ENCODE data around the gene SPTBN4.
A peak's percentile ranks its signal among the peaks of the same experiment; 100 is the strongest.
"Not testable (repeated sequence)": the region's sequence is repeated elsewhere in the genome, so short reads cannot be mapped to it uniquely, and the experiment has no call there.

The SPTBN4 gene

DNA sequence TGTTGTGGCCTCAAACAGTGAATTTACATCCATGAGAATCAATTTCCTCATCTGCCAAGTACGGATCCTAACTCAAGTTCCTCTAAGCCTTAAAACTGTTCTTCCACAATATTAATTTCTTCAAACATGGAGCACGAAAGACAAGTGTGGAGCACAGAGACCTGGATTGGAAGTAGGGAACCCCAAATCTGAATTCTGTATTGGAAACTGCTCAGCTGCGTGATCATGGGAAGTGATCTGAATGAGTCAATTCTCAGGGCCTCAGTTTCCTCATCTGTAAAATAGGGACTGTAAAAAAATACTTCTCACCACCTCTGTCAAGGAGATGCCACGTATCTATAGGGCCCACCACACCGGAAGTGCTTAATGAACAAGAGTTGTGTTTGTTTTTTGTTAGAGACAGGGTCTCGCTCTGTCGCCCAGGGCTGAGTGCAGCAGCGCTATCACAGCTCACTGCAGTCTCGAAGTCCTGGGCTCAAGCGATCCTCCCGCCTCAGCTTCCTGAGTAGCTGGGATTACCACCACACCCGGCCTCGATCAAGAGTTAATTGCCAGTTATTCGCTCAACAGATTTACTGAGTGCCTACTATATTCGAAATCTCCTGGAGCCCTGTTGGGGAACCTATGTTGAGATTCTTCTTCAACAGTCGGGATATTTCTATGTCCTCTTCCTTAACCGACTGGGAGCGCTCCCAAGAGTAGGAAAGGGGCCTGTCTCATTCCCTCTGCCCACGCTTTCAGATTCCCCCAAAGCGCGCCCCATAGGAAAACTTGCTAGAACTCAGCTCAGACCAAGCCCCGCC is 24.3 kb upstream of the SPTBN4 start:
- DNase-seq = no peak

DNA sequence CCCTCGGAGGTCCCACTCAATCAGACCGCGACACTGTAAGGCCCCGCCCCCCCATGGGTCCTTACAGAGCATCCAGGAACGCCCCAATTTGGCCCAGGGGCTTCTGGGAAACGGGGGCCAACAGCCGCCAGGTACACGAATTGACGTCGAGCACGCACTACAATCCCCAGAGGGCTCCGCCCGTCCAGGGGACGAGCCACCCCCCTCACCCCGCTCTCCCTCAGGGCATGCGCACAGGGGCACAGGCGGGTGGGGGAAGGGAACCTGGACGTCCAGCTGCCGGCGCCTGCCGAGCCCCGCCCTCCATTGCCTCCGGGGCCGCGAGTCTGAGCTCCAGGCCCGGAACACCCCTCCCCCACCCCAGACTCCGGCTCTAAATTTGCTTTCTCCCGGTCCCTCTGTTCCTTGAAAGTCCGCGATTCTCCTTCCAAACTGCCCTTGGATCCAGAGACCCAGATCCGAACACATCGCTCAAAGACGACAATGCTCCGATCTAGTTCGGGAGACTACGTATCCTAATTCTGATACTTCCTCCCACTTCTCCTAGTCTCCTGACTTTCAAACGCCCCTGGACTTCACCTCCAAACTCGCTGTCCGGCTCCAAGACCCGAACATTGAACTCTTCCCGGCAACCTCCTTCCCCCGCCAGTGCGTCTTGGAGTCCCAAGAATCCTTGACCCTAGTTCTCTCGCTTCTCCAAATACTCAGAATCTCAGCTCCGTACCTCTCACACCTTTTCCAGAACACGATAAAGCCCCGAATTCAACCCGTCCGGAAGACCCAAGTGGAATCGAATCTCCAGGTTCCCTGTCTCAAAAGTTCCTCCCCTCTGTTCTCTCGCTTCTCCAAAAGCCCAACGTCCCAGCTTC is 23.4 kb upstream of the SPTBN4 start:
- peak; percentile 100 for DNase-seq

DNA sequence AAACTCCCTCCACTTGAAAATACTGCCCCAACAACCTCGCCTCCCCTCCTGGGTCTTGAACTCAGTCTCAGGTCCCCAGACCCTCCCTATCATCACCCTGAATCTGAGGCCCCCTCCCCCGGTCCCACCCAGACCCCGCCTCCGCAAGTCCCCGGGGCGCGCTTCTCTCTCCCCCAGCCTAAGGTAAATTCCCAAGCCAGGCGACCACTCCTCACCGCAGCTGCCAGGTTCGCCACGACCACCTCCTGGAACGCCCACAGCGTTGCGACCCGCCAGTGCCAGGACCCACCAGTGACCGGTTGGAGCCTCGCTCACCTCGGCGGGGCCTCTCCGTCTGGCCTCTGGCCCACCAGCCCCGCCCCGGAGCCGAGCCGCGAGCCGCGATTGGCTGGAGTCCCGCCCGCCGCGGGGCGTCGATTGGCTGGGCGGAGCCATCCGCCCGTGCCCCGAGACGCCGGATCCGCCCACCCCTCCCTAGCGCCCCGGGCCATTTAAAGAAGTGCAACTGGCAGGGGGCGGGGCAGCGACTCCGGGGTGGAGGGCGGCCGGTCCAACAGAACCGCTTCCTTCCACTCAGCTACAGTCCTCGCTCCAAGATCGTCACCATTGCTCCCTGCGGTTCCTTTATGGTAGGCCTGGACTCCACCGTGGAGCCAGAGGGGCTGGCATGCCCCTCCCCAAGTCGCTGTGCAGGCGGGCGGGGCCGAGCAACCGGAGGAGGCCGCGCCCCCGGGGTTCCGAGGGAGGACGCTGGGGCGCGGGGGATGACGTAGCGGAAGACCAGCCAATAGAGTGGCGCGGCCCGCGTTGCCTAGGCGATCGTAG is 22.6 kb upstream of the SPTBN4 start, which contains the start of gene SERTAD3:
TSS of gene SERTAD3 (minus strand) at position 336 of the 825 bp plus-strand sequence. CDS start 2,255 bp downstream, outside the sequence.
- DNase-seq = peak; percentile 99

DNA sequence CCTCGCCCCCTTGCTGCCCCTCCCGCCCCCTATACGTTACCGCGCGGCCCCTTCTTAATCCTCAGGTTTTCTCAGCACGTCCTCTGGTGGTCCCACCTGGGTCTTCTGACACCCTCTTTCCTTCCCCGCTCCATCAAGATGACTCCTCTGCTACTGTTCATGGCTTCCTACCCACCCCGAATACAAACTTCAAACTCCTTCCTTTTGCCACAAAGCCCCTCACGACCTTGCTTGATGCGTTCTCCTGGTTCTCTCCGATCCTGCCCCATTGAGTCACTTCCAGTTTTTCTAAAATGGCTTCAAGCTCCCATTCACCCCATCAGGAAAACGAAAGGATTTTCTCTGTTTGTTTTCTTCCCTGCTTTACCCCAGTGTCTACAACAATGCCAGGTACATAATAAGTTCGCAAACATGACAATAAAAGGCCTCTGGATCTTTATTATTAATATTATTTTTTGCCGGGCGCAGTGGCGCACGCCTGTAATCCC is 21.9 kb upstream of the SPTBN4 start:
- DNase-seq = no peak

DNA sequence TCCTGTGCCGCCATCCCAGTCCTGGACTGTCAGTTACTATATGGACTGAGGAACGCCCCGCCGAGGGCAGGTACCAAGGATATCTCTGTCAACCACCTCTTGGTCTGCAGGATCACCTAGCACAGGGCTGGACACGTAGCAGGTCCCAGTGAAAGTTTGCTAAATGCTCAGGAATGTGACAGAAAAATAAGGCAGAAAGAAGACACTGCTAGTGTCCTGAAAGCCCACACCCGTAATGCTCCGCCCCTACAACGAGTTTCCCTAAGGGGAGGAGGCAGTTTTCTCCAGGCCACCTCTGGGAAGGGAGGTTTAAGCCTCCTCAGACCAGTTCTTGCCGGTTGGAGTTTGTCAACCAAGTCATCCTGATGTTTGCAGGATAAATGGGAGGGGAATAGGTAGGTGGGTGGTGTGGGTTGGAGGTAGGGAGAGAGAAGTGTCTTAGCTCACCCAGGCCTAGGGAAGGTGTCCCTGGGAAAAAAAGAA is 21.0 kb upstream of the SPTBN4 start:
- DNase-seq = no peak

DNA sequence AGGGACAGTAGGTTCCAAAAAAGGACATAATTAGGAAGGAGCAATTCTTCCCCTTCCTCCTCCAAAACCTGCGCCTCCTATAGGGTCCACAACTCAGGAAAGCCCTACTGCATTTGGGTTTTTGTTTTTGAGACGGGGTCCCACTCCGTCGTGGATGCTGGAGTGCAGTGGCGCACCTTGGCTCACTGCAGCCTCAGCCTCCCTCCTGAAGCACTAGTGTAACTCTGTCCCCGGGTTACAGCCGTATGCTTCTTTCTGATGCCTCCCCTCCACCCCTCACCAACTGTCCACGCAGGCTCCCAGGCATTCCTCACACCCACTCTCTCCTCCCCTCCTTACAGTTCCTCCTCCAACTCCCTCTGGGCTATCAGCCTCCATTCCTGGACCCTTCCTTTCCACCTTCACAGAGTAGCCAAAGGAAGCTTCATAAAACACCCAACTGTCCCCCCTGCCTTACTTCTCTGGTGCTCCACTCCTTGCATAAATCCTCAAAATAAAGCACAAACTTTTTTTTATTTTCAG is 20.5 kb upstream of the SPTBN4 start:
- DNase-seq = no peak

DNA sequence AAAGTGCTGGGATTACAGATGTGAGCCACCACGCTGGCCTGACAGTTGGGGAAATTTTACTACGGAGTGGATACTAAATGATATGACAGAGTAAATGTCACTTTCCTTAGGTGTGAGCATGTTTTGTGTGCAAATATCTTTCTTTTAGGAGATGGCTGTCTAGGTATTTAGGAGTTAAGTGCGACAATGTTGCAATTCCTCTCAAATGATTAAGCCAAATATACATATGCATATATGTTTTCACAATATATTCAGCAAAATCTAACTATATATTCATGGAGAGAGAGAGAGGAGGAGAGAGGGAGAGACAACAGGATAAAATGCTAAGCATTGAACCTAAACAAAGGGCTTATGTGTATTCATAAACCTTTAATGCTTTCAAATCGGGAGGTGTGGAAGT is 17.3 kb upstream of the SPTBN4 start:
- DNase-seq = no peak

DNA sequence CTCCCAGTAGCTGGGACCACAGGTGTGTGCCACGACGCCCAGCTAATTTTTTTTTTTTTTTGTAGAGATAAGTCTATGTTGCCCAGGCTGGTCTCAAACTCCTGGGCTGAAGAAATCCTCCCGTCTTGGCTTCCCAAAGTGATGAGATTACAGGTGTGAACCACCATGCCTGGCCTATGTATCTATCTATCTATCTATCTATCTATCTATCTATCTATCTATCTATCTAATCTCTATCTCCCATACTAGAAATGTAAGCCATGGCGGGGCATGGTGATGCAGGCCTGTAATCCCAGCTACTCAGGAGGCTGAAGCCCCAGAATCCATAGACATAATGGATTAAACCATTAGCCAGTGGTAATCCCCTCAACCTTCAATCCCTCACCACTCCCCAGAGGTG is 16.1 kb upstream of the SPTBN4 start:
- no peak for DNase-seq

DNA sequence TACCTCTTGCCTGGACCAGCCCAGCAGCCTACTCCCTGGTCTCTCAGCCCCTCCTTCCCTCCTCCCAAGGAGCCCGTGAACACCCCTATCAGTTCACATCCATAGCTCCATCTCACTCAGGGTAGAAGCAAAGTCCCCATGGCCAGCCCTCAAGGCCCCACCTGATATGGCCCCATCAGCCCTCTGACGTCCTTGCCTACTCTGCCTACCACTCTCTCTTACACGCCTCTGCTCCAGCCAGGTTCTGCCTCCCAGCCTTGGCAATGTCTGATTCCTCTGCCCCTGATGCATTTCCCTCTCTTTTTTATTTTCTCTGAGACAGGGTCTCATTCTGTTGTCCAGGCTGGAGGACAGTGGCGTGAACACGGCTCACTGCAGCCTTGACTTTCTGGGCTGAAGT is 14.8 kb upstream of the SPTBN4 start:
- no peak for DNase-seq

DNA sequence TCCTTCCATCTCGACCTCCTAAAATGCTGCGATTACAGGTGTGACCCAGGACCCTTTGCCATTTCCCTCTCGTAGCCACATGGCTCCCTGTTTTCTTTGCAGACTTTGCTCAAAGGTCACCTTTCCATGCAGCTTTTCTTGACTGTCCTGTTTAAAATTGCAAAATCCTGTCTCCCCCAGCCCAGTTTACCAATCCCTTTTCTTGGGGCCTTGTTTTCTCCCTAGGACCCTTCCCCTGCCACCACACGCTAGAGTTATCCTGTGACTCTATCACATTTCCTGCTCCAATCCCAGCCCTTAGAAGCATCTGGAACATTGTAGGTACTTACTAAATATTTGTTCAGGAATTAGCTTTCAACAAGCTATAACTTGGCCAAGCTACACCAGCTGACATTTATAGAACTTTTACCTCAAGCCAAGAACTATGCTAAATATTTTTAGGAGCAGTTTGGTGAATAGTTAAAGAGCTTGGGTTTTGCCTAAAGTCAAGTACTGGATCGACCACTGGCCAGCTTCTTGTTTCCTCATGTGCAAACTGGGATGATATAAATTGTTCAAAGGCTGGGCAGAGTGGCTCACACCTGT is 13.6 kb upstream of the SPTBN4 start:
- DNase-seq = no peak

DNA sequence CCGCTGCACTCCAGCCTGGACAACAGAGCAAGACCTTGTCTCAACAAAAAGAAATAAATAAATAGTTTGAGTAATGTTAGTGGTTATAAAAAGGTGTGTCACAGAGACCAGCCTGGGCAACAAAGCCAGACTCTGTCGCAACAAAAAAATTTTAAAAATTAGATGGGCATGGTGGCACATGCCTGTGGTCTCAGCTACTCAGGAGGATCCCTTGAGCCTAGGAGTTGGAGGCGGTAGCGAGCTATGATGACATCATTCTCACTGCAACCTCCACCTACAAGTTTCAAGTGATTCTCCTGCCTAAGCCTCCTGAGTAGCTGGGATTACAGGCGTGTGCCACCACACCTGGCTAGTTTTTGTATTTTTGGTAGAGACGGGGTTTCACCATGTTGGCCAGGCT is 12.9 kb upstream of the SPTBN4 start:
- DNase-seq = not testable (repeated sequence)

DNA sequence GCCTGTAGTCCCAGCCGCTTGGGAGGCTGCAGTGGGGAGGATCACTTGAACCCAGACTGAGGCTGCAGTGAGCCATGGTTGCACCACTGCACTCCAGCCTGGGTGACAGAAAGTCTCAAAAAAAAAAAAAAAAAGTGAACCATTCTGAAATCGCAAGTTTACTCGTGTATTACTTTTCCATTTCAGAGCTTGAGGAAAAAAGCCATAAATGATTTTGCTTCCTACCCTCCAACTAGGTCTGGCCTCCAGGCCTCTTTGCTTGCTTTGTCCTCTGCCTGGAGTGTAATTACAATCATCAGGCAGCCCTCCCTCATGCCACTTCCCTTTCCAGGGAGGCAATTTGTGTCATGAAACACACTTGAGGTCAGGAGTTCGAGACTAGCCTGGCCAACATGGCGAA is 9.8 kb upstream of the SPTBN4 start:
- DNase-seq = no peak

DNA sequence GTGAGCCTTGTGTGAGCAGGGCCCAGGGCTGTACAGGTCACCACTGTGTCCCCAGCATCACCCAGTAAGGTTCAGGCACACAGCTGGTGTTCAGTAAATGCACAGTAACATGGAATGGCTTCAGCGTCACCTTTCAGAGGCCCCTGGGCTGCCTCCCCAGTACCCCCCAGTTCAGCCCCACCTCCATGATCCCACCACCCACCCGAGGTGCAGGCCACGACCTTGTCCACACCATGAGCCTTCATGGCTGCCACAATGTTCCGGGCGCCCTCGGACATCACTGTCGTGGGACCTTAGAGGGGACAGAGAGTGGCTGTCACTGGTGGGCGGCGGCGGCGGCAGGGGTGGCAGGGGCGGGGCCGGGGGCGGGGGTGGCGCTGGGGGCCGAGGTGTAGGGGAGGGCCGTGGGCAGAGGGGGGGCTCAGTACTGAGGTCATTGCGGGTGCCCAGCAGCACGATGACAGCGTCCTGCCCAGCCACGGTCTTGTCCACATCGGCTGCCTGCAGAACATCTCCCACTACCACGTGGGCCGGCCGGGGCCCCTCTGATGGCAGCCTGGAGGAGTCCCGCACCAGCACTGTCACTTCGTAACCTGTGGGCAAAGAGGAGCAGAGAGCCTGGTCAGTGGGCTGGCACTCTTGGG is 8.7 kb upstream of the SPTBN4 start:
- no peak for DNase-seq

DNA sequence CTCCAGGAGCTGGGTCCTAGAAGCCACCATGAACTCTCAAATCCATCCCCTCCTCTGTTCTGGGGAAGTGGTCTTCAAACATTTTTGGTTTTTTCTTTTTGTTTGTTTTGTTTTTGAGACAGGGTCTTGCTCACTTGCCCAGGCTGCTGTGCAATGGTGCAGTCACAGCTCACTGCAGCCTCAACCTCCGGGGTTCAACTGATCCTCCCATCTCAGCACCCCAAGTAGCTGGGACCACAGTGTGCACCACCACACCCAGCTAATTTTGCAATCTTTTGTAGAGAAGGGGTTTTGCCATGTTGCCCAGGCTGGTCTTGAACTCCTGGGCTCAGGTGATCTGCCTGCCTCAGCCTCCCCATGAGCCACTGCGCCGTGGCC is 8.2 kb upstream of the SPTBN4 start:
- no peak for DNase-seq

DNA sequence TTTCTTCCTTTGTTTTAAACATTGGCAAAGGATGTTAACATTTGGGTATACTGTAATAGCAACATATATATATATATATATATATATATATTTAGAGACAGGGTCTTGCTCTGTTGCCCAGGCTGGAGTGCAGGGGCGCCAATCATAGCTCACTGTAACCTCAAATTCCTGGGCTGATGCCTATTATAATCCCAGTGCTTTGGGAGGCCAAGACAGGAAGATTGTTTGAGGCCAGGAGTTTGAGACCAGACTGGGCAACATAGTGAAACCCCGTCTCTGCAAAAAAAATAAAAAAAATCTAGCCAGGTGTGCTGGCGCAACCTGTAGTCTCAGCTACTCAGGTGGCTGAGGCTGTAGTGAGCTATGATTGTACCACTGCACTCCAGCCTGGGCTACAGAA is 6.6 kb upstream of the SPTBN4 start:
- no peak for DNase-seq

DNA sequence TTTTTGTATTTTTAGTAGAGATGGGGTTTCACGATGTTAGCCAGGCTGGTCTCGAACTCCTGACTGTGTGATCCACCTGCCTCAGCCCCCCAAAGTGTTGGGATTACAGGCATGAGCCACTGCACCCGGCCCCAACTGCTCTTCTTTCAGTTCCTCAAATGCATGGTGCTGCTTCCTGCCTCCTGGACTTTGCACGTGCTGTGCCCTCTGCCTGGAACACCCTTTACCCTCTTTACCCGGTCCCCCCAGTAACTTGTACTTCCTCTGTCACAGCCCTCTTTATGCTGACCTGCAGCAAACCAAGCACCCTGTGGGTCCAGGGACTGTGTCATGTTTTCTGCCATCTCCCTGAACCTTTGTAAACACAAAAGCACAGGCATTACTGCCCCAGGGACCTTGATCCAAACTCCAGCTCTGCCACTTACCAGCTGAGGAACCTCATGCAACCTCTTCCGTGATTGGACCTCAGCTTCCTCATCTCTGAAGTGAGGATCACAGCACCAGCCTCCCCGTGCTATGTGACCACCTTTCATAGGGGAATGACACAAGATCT is 5.1 kb upstream of the SPTBN4 start:
- DNase-seq = no peak

DNA sequence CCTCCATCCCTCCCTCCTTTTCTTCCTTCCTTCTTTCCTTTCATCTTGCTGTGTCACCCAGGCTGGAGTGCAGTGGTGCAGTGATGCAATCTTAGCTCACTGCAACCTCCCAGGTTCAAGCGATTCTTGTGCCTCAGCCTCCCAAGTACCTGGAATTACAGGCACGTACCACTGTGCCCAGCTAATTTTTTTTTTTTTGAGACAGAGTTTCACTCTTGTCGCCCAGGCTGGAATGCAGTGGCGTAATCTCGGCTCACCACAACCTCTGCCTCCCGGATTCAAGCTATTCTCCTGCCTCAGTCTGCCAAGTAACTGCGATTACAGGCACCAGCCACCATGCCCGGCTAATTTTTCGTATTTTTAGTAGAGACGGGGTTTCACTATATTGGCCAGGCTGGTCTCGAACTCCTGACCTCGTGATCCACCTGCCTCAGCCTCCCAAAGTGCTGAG is 3.2 kb upstream of the SPTBN4 start:
- DNase-seq = not testable (repeated sequence)

DNA sequence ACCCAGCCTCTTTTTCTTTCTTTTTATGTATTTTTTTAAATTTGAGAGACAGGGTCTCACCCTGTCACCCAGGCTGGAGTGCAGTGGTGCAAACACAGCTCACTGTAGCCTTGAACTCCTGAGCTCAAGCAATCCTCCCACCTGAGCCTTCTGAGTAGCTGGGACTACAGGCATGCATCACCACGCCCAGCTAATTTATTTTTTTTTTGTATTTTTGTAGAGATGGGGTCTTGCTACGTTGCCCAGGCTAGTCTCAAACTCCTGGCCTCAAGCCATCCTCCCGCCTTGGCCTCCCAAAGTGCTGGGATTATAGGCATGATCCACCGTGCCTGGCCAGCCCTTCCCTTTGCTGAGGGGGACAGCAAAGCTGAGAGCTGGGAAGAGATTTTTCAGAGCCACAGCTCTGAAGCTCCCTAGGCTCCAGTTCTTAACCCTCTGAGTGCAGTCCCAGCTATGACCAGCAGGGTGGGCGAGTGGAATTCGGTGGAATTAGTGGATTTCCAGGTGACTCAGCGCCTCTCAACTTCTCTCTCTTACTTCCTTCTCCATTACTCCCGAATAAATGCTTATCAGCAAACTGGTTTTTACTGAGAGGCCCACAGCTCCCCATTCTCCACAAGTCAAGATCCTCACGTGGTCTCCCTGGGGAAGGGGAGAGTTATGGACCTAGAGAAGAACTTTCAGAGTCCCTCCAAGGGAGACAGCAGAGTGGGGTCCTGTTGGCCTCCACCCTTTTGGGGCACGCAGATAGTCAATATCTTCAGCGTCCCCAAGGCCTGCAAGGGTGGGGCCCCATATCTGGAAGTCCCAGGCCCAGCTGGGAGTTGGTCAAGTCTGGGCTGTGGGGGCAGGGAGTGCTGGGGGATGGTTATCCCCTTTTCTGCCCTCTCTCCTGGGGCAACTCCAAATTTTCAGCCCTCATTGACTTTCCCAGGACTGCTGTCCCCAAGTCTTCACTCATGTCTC is 2.5 kb upstream of the SPTBN4 start:
- peak; percentile 93 for DNase-seq

DNA sequence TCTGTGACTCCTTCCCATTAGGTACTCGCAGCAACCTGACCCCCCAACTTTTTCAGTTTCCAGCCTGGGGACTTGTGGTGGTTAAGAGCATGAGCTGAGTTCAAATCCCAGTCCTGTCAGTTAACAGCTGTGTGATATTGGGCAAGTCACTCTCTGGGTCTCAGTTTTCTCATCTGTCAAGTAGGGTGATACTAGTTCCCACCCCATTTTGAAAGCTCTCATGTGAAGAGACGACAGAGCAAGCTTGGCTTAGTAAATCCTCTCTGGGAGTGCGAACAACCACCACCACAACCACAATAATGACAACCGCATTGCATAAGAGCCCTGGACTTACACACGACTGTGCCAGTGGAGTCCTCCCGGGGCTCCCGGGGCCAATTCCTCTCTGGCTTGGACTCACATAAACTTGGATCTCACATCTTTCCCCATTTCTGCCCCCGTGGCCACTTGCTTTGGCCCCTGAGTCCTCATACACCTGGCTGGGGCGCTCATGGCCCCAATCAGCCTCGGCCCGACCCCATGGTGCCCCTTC is 1.7 kb upstream of the SPTBN4 start:
- peak; percentile 74 for DNase-seq
